ENCODE measurements around the gene EXOC4.

DNA sequence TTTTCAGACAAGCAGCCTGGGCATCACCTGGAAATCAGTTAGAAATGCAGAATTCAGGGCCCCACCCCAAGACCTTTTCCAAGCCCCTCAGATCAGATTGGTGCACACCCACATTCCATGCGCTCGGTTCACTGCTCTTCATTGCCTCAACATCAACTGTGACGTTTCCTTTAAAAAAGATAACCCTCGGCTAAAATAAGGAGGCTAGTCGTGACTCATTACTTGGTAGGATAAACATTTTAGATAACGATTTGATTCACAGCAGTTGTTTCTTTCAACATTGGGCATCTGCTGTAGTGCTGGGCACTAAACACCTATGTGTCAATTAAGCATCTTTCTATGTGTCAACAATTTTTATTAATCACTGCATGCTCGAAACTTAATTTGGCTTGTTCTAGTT, 683.2 kb downstream of the EXOC4 start:
- TF ChIP-seq, protein P1, sequence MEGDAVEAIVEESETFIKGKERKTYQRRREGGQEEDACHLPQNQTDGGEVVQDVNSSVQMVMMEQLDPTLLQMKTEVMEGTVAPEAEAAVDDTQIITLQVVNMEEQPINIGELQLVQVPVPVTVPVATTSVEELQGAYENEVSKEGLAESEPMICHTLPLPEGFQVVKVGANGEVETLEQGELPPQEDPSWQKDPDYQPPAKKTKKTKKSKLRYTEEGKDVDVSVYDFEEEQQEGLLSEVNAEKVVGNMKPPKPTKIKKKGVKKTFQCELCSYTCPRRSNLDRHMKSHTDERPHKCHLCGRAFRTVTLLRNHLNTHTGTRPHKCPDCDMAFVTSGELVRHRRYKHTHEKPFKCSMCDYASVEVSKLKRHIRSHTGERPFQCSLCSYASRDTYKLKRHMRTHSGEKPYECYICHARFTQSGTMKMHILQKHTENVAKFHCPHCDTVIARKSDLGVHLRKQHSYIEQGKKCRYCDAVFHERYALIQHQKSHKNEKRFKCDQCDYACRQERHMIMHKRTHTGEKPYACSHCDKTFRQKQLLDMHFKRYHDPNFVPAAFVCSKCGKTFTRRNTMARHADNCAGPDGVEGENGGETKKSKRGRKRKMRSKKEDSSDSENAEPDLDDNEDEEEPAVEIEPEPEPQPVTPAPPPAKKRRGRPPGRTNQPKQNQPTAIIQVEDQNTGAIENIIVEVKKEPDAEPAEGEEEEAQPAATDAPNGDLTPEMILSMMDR (IDR thresholded peaks at IDR 0.05): no peak
- no peak for TF ChIP-seq POLR2A (IDR thresholded peaks at IDR 0.05)

Data from lower leg skin (tissue), 3 donors.